ENCODE measurements around the gene LNX2. TPM values are rescaled to one million over a fixed set of nuclear protein-coding genes. Genes with fewer than 3 reads are reported as not detected.

The LNX2 gene
- total RNA-seq, 1 donor from 2014 or later: 33.7 TPM

GRCh38 chr13:27536361-27537101 lies 83.8 kb downstream of the LNX2 start:
- H3K27me3 Mint-ChIP-seq: no peaks in the 10 kb centered on the region
- no peak for TF ChIP-seq CTCF (IDR thresholded peaks at IDR 0.05; ENCODE audit: unreplicated experiment)
- no peaks in the 10 kb centered on the region for H3K4me1 Mint-ChIP-seq (ENCODE audit: low read depth)
- no peaks in the 10 kb centered on the region for H3K36me3 Mint-ChIP-seq (ENCODE audit: insufficient read depth)
- no peaks in the 10 kb centered on the region for H3K9me3 Mint-ChIP-seq (ENCODE audit: low read depth)
- no peak overlapping the region for H3K27ac Mint-ChIP-seq
- no peak for DNase-seq (ENCODE audit: low spot score, unreplicated experiment)
- H3K4me3 Mint-ChIP-seq (ENCODE audit: low read depth): no peak overlapping the region

- H3K4me3 Mint-ChIP-seq (ENCODE audit: low read depth): no peak overlapping the region
- no peak for TF ChIP-seq CTCF (IDR thresholded peaks at IDR 0.05; ENCODE audit: unreplicated experiment)
- H3K27ac Mint-ChIP-seq: no peak overlapping the region
- H3K27me3 Mint-ChIP-seq: no peaks in the 10 kb centered on the region
- no peak for DNase-seq (ENCODE audit: low spot score, unreplicated experiment)
- H3K36me3 Mint-ChIP-seq (ENCODE audit: insufficient read depth): no peaks in the 10 kb centered on the region
- no peaks in the 10 kb centered on the region for H3K9me3 Mint-ChIP-seq (ENCODE audit: low read depth)
- no peaks in the 10 kb centered on the region for H3K4me1 Mint-ChIP-seq (ENCODE audit: low read depth)
These were observed 84.8 kb downstream of the LNX2 start for GRCh38 chr13:27535546-27535945.

GRCh38 chr13:27534981-27535380 lies 85.3 kb downstream of the LNX2 start:
- no peak for TF ChIP-seq CTCF (IDR thresholded peaks at IDR 0.05; ENCODE audit: unreplicated experiment)

GRCh38 chr13:27534108-27534980 lies 86.0 kb downstream of the LNX2 start:
- peaks cover under 1% of the 10 kb centered on the region for H3K36me3 Mint-ChIP-seq (ENCODE audit: insufficient read depth)
- no peak overlapping the region for H3K27ac Mint-ChIP-seq
- H3K4me1 Mint-ChIP-seq (ENCODE audit: low read depth): no peaks in the 10 kb centered on the region
- no peak for TF ChIP-seq CTCF (IDR thresholded peaks at IDR 0.05; ENCODE audit: unreplicated experiment)
- peaks cover under 1% of the 10 kb centered on the region for H3K27me3 Mint-ChIP-seq
- DNase-seq (ENCODE audit: low spot score, unreplicated experiment): no peak
- H3K9me3 Mint-ChIP-seq (ENCODE audit: low read depth): no peaks in the 10 kb centered on the region
- no peak overlapping the region for H3K4me3 Mint-ChIP-seq (ENCODE audit: low read depth)

More at GRCh38 chr13:27534981-27535380, 85.3 kb downstream of the LNX2 start:
- no peaks in the 10 kb centered on the region for H3K27me3 Mint-ChIP-seq
- no peak for DNase-seq (ENCODE audit: low spot score, unreplicated experiment)
- H3K27ac Mint-ChIP-seq: no peak overlapping the region
- no peak overlapping the region for H3K4me3 Mint-ChIP-seq (ENCODE audit: low read depth)
- no peaks in the 10 kb centered on the region for H3K4me1 Mint-ChIP-seq (ENCODE audit: low read depth)
- H3K9me3 Mint-ChIP-seq (ENCODE audit: low read depth): no peaks in the 10 kb centered on the region
- no peaks in the 10 kb centered on the region for H3K36me3 Mint-ChIP-seq (ENCODE audit: insufficient read depth)

GRCh38 chr13:27533155-27533643 lies 87.1 kb downstream of the LNX2 start:
- Mint-ChIP-seq H3K27ac (peak overlapping the region; percentile 86), H3K4me1 (ENCODE audit: low read depth) (no peaks in the 10 kb centered on the region), H3K9me3 (ENCODE audit: low read depth) (peaks cover 5% of the 10 kb centered on the region), H3K36me3 (ENCODE audit: insufficient read depth) (peaks cover 5% of the 10 kb centered on the region), H3K4me3 (ENCODE audit: low read depth) (peak overlapping the region; percentile 28), H3K27me3 (peaks cover 4% of the 10 kb centered on the region)
- peak; percentile 98 for TF ChIP-seq CTCF (IDR thresholded peaks at IDR 0.05; ENCODE audit: unreplicated experiment)
- DNase-seq (ENCODE audit: low spot score, unreplicated experiment): peak; percentile 88
